Adrenal gland (tissue), 12 donors: ENCODE results near the gene PMPCB. TPM values are rescaled to one million over a fixed set of nuclear protein-coding genes. Genes with fewer than 3 reads are reported as not detected.

Source experiments
- DNase-seq, 7 donors: peaks; one replicate each; pipeline ENCODE4 v3.0.0-alpha.2; 2019 to 2020
- H3K27ac ChIP-seq, 5 donors: fragments of 200-600 bp; sonication (generic) in 4 of 5; 1 replicate in 3 of 5; 2 replicates in 2 of 5; pipeline versions ENCODE4 v1.5.1 to v1.8.0; 2016 to 2020; ENCODE audit warnings: mild to moderate bottlenecking in 1 of 5
- H3K27me3 ChIP-seq: fragments of 200-600 bp; 2 replicates; pipeline ENCODE4 v1.8.0; 2021
- H3K36me3 ChIP-seq, 2 donors: fragments of 200-600 bp; replicated peaks in 1 of 2; 1 replicate in 1 of 2; 2 replicates in 1 of 2; pipeline versions ENCODE4 v1.5.1 to v1.8.0; 2018 to 2022
- H3K4me1 ChIP-seq, 2 donors: fragments of 200-600 bp; replicated peaks in 1 of 2; 1 replicate in 1 of 2; 2 replicates in 1 of 2; pipeline versions ENCODE4 v1.5.1 to v1.8.0; 2018 to 2021
- H3K4me3 ChIP-seq, 4 donors: fragments of 200-600 bp; sonication (generic) in 3 of 4; one replicate each; pipeline ENCODE4 v1.5.1; 2016 to 2018
- H3K9me3 ChIP-seq, 3 donors: fragments of 200-600 bp; sonication (generic) in 1 of 3; replicated peaks in 1 of 3; 1 replicate in 2 of 3; 2 replicates in 1 of 3; pipeline versions ENCODE4 v1.5.1 to v1.8.0; 2016 to 2021
- POLR2A ChIP-seq, 2 donors: fragments of 450-650 bp; IDR thresholded peaks; one replicate each; pipeline ENCODE4 v1.6.1; 2017; ENCODE audit warnings: antibody characterized with exemption in 2 of 2, mild to moderate bottlenecking in 2 of 2, moderate library complexity in 1 of 2
- WGBS, 4 donors: extraction: QIAGEN DNeasy Blood & Tissue Kit in 2 of 4; methylation state at CpG; one replicate each; pipeline versions ENCODE4 v1.1.5 to v1.1.7; 2013 to 2017; 5-methylcytosine and 5-hydroxymethylcytosine counted together
- intact Hi-C, 2 donors: fragments of 100-400 bp; cut with DNase I; formaldehyde crosslinking; loops; one replicate each; pipeline versions ENCODE4 v1.14.1 to v1.15.0; 2022 to 2023
- polyA plus RNA-seq, 3 donors: library from polyadenylated mRNA; stranded (reverse); fragments of 200-250 nt in 2 of 3; fragments of 350-450 nt in 1 of 3; fragmentation: Illumina TruSeq in 1 of 3; extraction: RNeasy Lipid Tissue Mini Kit (QIAGEN cat#74804) in 1 of 3; gene quantifications; one replicate each; pipeline ENCODE4 v1.2.3, GENCODE V29; 2013 to 2014
- total RNA-seq, 9 donors: library from RNA; depleted of rRNA in 4 of 9; stranded (reverse); fragments of >200 nt in 4 of 9; fragments of 120-200 nt in 1 of 9; fragmentation: NEBNext Ultra II Directional in 1 of 9; extraction: Animal tissue kit (Norgen Biotek cat#: 25700) in 1 of 9; gene quantifications; one replicate each; pipeline versions ENCODE4 v1.1.0 to v1.2.4, GENCODE V29; 2013 to 2023
- TF ChIP-seq, protein P1 (sequence below), 6 experiments: fragments of 450-650 bp in 4 of 6; fragments of 200-600 bp in 2 of 6; sonication (generic) in 1 of 6; IDR thresholded peaks; 1 replicate in 5 of 6; 2 replicates in 1 of 6; pipeline versions ENCODE4 v1.5.1 to v1.8.0; 2016 to 2021; ENCODE audit warnings: antibody characterized with exemption in 6 of 6, mild to moderate bottlenecking in 2 of 6, moderate library complexity in 1 of 6
- donor health status: healthy with polysubstance abuse.
- donor health status: Bipolar disorder and iron deficiency.
- donor health status: DM: yes; HTN: yes; CAD: no.
- donor health status: DM: no; HTN: no; CAD: no.
- donor health status: DM: no; HTN: no; CAD: no.
- donor health status: DM: yes; HTN: yes; CAD: no.

PMPCB gene
- total and polyA plus RNA-seq, 12 donors: 51.9 to 147 (median 79.3) TPM

DNA sequence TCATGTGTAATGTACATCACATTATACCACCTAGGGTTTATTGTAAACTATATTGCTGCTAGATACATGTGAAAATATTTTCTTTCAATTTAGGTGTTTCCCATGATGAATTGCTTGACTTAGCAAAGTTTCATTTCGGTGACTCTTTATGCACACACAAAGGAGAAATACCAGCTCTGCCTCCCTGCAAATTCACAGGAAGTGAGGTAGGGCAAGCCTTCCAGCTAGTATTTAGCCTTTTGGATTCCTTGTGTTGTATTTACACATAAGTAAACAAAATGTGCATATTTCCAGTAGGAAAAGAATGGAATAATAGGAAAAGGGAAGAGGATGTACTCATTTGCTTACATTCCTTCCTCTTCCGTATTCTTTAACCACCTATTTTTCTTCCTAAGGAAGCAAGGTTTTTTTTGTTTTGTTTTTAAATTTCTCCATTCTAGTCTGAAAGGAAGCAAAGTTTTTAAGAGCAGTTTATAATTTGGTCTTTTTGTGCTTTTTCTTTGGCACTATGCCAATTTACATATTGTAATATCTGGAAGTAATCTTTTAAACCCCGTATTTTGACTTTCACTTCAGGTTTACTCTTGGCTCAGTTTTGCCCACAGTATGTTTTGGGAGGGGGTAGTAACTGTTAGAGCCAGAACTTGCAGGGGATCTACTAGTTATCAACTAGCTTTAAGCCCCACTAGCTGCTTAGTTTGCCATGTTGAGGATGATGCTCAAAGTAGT lies 10.4 kb downstream of the PMPCB start:
- H3K4me3 ChIP-seq: no peak overlapping the region
- peaks cover 0 to 93% of the 10 kb centered on the region in 2 donors for H3K36me3 ChIP-seq

DNA sequence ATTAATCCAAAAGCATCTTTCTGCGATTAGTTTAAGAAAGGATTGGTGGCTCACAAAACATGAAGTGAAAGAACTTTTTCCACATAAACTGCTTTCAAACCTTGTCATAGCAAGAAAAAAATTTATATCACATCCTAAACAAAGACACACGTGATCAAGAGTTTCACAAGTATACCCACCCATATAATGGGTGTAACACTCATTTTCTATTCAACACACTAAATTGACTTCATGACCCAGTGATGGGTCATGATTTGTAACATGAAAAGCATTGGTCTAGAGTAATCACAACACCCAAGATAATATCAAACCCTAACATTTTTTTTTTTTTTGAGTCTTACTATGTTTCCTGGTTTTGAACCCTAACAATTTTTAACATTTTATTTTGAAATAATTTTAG lies 17.6 kb downstream of the PMPCB start:
- Histone ChIP-seq H3K9me3 (no peaks in the 10 kb centered on the region), H3K27ac (no peak overlapping the region), H3K36me3 (peaks cover 0 to 97% of the 10 kb centered on the region in 2 donors), H3K27me3 (no peaks in the 10 kb centered on the region), H3K4me1 (peaks cover 0 to 8% of the 10 kb centered on the region in 2 donors), H3K4me3 (no peak overlapping the region)
- TF ChIP-seq, protein P1, sequence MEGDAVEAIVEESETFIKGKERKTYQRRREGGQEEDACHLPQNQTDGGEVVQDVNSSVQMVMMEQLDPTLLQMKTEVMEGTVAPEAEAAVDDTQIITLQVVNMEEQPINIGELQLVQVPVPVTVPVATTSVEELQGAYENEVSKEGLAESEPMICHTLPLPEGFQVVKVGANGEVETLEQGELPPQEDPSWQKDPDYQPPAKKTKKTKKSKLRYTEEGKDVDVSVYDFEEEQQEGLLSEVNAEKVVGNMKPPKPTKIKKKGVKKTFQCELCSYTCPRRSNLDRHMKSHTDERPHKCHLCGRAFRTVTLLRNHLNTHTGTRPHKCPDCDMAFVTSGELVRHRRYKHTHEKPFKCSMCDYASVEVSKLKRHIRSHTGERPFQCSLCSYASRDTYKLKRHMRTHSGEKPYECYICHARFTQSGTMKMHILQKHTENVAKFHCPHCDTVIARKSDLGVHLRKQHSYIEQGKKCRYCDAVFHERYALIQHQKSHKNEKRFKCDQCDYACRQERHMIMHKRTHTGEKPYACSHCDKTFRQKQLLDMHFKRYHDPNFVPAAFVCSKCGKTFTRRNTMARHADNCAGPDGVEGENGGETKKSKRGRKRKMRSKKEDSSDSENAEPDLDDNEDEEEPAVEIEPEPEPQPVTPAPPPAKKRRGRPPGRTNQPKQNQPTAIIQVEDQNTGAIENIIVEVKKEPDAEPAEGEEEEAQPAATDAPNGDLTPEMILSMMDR (IDR thresholded peaks at IDR 0.05): no peak
- TF ChIP-seq POLR2A (IDR thresholded peaks at IDR 0.05): no peak
- 74 to 87% (median 85%) methylated on average over 2 of the region's 2 CpGs for WGBS, 4 donors
- DNase-seq: no peak
- intact Hi-C loops: no loop called here

More for the DNA sequence above, 10.4 kb downstream of the PMPCB start:
- no peak for DNase-seq
- intact Hi-C loops: loop anchor here in 1 of 2 donors (5.0 kb wide), 1 partner anchor 60 kb away; no protein-coding TSS in a partner anchor
- Histone ChIP-seq H3K27me3 (no peaks in the 10 kb centered on the region), H3K9me3 (no peaks in the 10 kb centered on the region), H3K27ac (no peak overlapping the region), H3K4me1 (no peaks in the 10 kb centered on the region)
- WGBS, 4 donors: 64 to 70% (median 64%) methylated on average over 3 of the region's 3 CpGs
- no peak for TF ChIP-seq POLR2A (IDR thresholded peaks at IDR 0.05)

DNA sequence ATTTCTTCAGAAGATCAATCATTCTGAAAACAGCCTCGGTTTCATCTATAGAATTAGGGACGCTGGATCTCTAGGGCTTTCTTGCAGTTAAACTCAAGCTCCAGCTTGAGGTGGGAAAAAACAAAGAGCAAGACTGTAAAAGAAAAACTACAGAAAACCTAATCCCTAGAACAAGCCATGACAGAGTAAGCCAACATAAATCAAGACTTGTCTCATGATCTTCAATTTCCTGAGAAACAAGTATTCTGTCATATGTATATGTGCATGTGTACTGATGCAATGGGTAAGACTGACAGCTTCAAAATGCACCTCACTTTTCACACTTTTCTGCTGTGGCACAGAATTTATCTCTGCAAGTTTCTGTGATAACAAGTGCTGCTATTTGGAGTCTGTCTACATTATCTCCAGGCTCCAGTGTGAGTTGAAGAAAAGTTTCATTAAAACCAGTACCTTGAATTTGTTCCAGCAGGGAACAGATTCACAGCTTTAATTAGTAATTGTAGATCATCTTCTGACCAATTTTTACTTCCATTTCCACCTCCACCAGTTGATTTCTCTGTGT lies 19.2 kb downstream of the PMPCB start:
- H3K36me3 ChIP-seq: peaks cover 0 to 97% of the 10 kb centered on the region in 2 donors
- intact Hi-C loops: no loop called here
- H3K9me3 ChIP-seq: no peaks in the 10 kb centered on the region
- DNase-seq: no peak
- TF ChIP-seq POLR2A (IDR thresholded peaks at IDR 0.05): no peak
- TF ChIP-seq, protein P1 (IDR thresholded peaks at IDR 0.05): no peak
- H3K4me1 ChIP-seq: peaks cover 0 to 8% of the 10 kb centered on the region in 2 donors
- no peak overlapping the region for H3K4me3 ChIP-seq
- no peaks in the 10 kb centered on the region for H3K27me3 ChIP-seq
- 93 to 97% (median 95%) methylated on average over 2 of the region's 2 CpGs for WGBS, 4 donors
- H3K27ac ChIP-seq: peak overlapping the region in 2 of 5 donors; percentile 11 to 15

DNA sequence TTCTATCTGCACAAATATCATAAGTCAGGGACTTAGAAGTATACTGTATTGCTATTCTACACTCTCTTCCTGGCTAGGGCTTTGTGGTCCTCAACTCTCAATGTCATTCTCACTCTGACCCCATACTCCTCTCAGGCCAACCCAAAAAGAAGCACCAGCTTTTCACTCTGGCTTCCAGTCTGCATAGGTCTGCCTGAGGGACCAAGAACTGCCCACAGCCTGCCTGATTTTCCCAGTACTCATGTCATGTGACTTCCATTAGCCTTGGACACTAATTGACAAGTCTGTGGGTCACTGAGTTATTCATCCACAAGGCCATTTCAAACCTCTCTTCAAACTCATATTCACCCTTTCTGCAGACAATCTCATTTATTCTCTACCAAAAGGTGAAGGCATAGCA lies 19.8 kb downstream of the PMPCB start:
- DNase-seq: peak in 3 of 7 donors; percentile 13 to 28 (median 21)
- Histone ChIP-seq H3K4me3 (no peak overlapping the region), H3K9me3 (no peaks in the 10 kb centered on the region), H3K27me3 (no peaks in the 10 kb centered on the region), H3K4me1 (peaks cover 0 to 8% of the 10 kb centered on the region in 2 donors), H3K36me3 (peaks cover 0 to 97% of the 10 kb centered on the region in 2 donors), H3K27ac (peak overlapping the region in 3 of 5 donors; percentile 7 to 15 (median 11))
- TF ChIP-seq, protein P1 (IDR thresholded peaks at IDR 0.05): no peak
- no peak for TF ChIP-seq POLR2A (IDR thresholded peaks at IDR 0.05)
- intact Hi-C loops: no loop called here
